HepG2 (cell line): ENCODE data around the gene MSH4. TPM values are rescaled to one million over a fixed set of nuclear protein-coding genes. Genes with fewer than 3 reads are reported as not detected.

Source experiments
- ATAC-seq: fragments of 200-7000 bp; cut with Tn5 transposase; 3 replicates; pipeline ENCODE4 v1.9.1; 2020; ENCODE audit warnings: mild to moderate bottlenecking, moderate library complexity
- BruUV-seq: library from RNA; stranded (reverse); fragments of 400-500 nt; replicated peaks from 2 replicates; lab custom pipeline; 2021; lab: Mats Ljungman, UMichigan
- CTCF ChIA-PET: fragments of 300-600 bp; formaldehyde crosslinking; extraction: SDS; loops from one replicate; lab custom pipeline; 2021; ENCODE audit warnings: low total read pairs, inconsistent platforms, low intra/inter-chr PET ratio; lab: Yijun Ruan, JAX
- POLR2A ChIA-PET: fragments of 350-600 bp; sonication (Branson Sonifier 250); formaldehyde crosslinking; loops from one replicate; lab custom pipeline; 2020; ENCODE audit warnings: antibody characterized with exemption, inconsistent platforms; lab: Yijun Ruan, JAX
- DNase-seq: peaks from one replicate; pipeline ENCODE4 v3.0.0-alpha.2; 2015; ENCODE audit warnings: low spot score
- FAIRE-seq: peaks from 3 replicates; lab custom pipeline; 2011; peaks lifted over from hg19 to GRCh38; lab: Jason Lieb, UNC
- H2AFZ ChIP-seq: one replicate; pipeline ENCODE4 v1.6.1; 2011; ENCODE audit warnings: low read length, inconsistent platforms
- H3K27ac ChIP-seq: fragments of 300-600 bp; 3 replicates; pipeline ENCODE4 v1.8.0; 2011; ENCODE audit warnings: mixed run types, mild to moderate bottlenecking, mixed read lengths, low read length, inconsistent platforms; ENCODE audit not compliant: insufficient read depth; ENCODE audit errors: extremely low read length
- H3K27me3 ChIP-seq, 2 experiments: fragments of 200-600 bp in 1 of 2; 2 replicates in 1 of 2; 3 replicates in 1 of 2; pipeline versions ENCODE4 v1.6.0 to v1.8.0; 2011; ENCODE audit warnings: low read length in 2 of 2, mild to moderate bottlenecking in 2 of 2, moderate library complexity in 2 of 2, inconsistent platforms in 1 of 2; ENCODE audit not compliant: insufficient read depth in 2 of 2, control insufficient read depth in 1 of 2
- H3K36me3 ChIP-seq, 2 experiments: fragments of 200-600 bp in 1 of 2; replicated peaks in 1 of 2; 2 replicates in 1 of 2; 3 replicates in 1 of 2; pipeline versions ENCODE4 v1.5.1 to v1.8.0; 2011; ENCODE audit warnings: low read length in 2 of 2, inconsistent platforms in 1 of 2; ENCODE audit not compliant: insufficient read depth in 2 of 2, control insufficient read depth in 1 of 2
- H3K4me1 ChIP-seq: 2 replicates; pipeline ENCODE4 v1.5.1; 2012; ENCODE audit warnings: low read length, inconsistent platforms; ENCODE audit not compliant: insufficient read depth
- H3K4me2 ChIP-seq: 2 replicates; pipeline ENCODE4 v1.6.0; 2011; ENCODE audit warnings: low read depth, low read length, inconsistent platforms
- H3K4me3 ChIP-seq, 3 experiments: fragments of 200-600 bp in 1 of 3; sonication (generic), shearing (Covaris generic) in 1 of 3; replicated peaks in 1 of 3; 2 replicates each; pipeline ENCODE4 v1.5.1; 2011 to 2016; ENCODE audit warnings: low read length in 3 of 3, inconsistent platforms in 2 of 3, low read depth in 2 of 3, mild to moderate bottlenecking in 2 of 3, control low read depth in 1 of 3, mixed read lengths in 1 of 3; ENCODE audit not compliant: insufficient read depth in 1 of 3
- H3K79me2 ChIP-seq: one replicate; pipeline ENCODE4 v1.6.1; 2011; ENCODE audit warnings: low read length, inconsistent platforms; ENCODE audit not compliant: insufficient read depth
- H3K9ac ChIP-seq: 2 replicates; pipeline ENCODE4 v1.6.0; 2011; ENCODE audit warnings: mild to moderate bottlenecking, low read depth, low read length, inconsistent platforms; ENCODE audit not compliant: insufficient read depth
- H3K9me3 ChIP-seq: 2 replicates; pipeline ENCODE4 v1.5.1; 2012; ENCODE audit warnings: mild to moderate bottlenecking, low read length
- H4K20me1 ChIP-seq: 2 replicates; pipeline ENCODE4 v1.6.0; 2011; ENCODE audit warnings: inconsistent platforms, mild to moderate bottlenecking, low read length, moderate library complexity; ENCODE audit not compliant: insufficient read depth
- ATF6 ChIP-seq: sonication (generic); formaldehyde crosslinking; conservative IDR thresholded peaks from 2 replicates; pipeline ENCODE4 v1.4.0; 2020; ENCODE audit warnings: missing genetic modification reagents
- GABPB1 ChIP-seq: IDR thresholded peaks from 2 replicates; pipeline ENCODE4 v1.6.1; 2016; ENCODE audit warnings: mild to moderate bottlenecking, missing genetic modification reagents, moderate library complexity, missing compliant biosample characterization
- IKZF5 ChIP-seq: IDR thresholded peaks from 2 replicates; pipeline ENCODE4 v1.6.1; 2018; ENCODE audit warnings: missing genetic modification reagents, mild to moderate bottlenecking, missing compliant biosample characterization
- JUNB ChIP-seq: sonication (generic); formaldehyde crosslinking; IDR thresholded peaks from 2 replicates; pipeline ENCODE4 v1.8.0; 2022; ENCODE audit warnings: missing genetic modification reagents, mild to moderate bottlenecking, borderline replicate concordance
- NCOA1 ChIP-seq: sonication (generic); formaldehyde crosslinking; IDR thresholded peaks from 2 replicates; pipeline ENCODE4 v1.9.0; 2021; ENCODE audit warnings: missing genetic modification reagents
- NR2F2 ChIP-seq: IDR thresholded peaks from 2 replicates; pipeline ENCODE4 v1.6.1; 2012; ENCODE audit warnings: low read depth, inconsistent platforms, borderline replicate concordance
- PHB2 ChIP-seq: fragments of 450-650 bp; IDR thresholded peaks from 2 replicates; pipeline ENCODE4 v1.6.1; 2018; ENCODE audit not compliant: partially characterized antibody
- PHF20 ChIP-seq: sonication (generic); formaldehyde crosslinking; IDR thresholded peaks from 2 replicates; pipeline ENCODE4 v1.5.0; 2020; ENCODE audit warnings: mild to moderate bottlenecking, missing genetic modification reagents
- SRSF9 ChIP-seq: fragments of 200-400 bp; formaldehyde crosslinking; IDR thresholded peaks from 2 replicates; pipeline ENCODE4 v1.6.1; 2018; ENCODE audit warnings: borderline replicate concordance, mild to moderate bottlenecking, low read depth, low read length; ENCODE audit not compliant: insufficient read depth, poor library complexity, severe bottlenecking
- ZBTB38 ChIP-seq: sonication (generic); formaldehyde crosslinking; IDR thresholded peaks from 2 replicates; pipeline ENCODE4 v1.5.1; 2020; ENCODE audit warnings: mild to moderate bottlenecking, missing genetic modification reagents
- ZFP36L1 ChIP-seq: sonication (generic); formaldehyde crosslinking; IDR thresholded peaks from 2 replicates; pipeline ENCODE4 v1.8.0; 2022; ENCODE audit warnings: mild to moderate bottlenecking, missing genetic modification reagents, moderate library complexity
- ZKSCAN8 ChIP-seq: IDR thresholded peaks from 2 replicates; pipeline ENCODE4 v1.6.1; 2016; ENCODE audit warnings: borderline replicate concordance, missing genetic modification reagents, missing compliant biosample characterization
- ZNF207 ChIP-seq: fragments of 450-650 bp; IDR thresholded peaks from 2 replicates; pipeline ENCODE4 v1.6.1; 2016; ENCODE audit warnings: antibody characterized with exemption, borderline replicate concordance
- ZNF430 ChIP-seq: sonication (generic); formaldehyde crosslinking; IDR thresholded peaks from 2 replicates; pipeline ENCODE4 v1.9.0; 2021; ENCODE audit warnings: mild to moderate bottlenecking, missing genetic modification reagents
- ZNF772 ChIP-seq: sonication (generic); formaldehyde crosslinking; IDR thresholded peaks from 2 replicates; pipeline ENCODE4 v1.5.0; 2020; ENCODE audit warnings: mild to moderate bottlenecking, missing genetic modification reagents
- in situ Hi-C: cut with HindIII; loops from 2 replicates; pipeline ENCODE4 v1.10.0; 2017; ENCODE audit warnings: low pct_unique_long_range_greater_than_20kb; ENCODE audit not compliant: extremely low pct_ligation_motif_present
- intact Hi-C: fragments of 100-400 bp; cut with micrococcal nuclease; formaldehyde crosslinking; loops from one replicate; pipeline ENCODE4 v1.10.0; 2022; ENCODE audit not compliant: unreplicated experiment
- polyA plus RNA-seq, 8 experiments: library from polyadenylated mRNA; depleted of rRNA in 3 of 8; stranded (reverse) in 7 of 8; unstranded in 1 of 8; fragments of >200 nt; fragmentation: Illumina TruSeq in 4 of 8; extraction: Trizol in 4 of 8; gene quantifications; 2 replicates each; pipeline versions ENCODE4 v1.2.1 to v1.2.3, GENCODE V29; 2011 to 2016; ENCODE audit warnings: low read depth in 4 of 8, missing spikeins in 1 of 8, mixed read lengths in 1 of 8; ENCODE audit not compliant: insufficient read depth in 1 of 8
- total RNA-seq, 5 experiments: library from RNA; depleted of rRNA; stranded (reverse); fragments of >200 nt; fragmentation: Illumina TruSeq; extraction: Trizol; gene quantifications; 2 replicates each; pipeline ENCODE4 v1.2.3, GENCODE V29; 2016; ENCODE audit warnings: low read depth in 1 of 5

MSH4 gene
- total and polyA plus RNA-seq, 2 of the 13 experiments (the other 11 are each of a cell fraction or from before 2014, with no cell fraction given) = 0.01 to 0.09 TPM

GRCh38 chr1:75841421-75841820 lies 44.7 kb downstream of the MSH4 start:
- Histone ChIP-seq H2AFZ (no peak overlapping the region), H3K27me3 (no peaks in the 10 kb centered on the region), H4K20me1 (no peaks in the 10 kb centered on the region), H3K4me2 (no peak overlapping the region), H3K36me3 (no peaks in the 10 kb centered on the region), H3K9me3 (no peaks in the 10 kb centered on the region), H3K4me1 (no peaks in the 10 kb centered on the region), H3K79me2 (no peaks in the 10 kb centered on the region), H3K27ac (no peak overlapping the region), H3K9ac (no peak overlapping the region), H3K4me3 (no peak overlapping the region)
- no TSS peak for BruUV-seq
- intact Hi-C loops = no loop called here
- ChIA-PET POLR2A (no interaction called here), CTCF (no interaction called here)
- in situ Hi-C loops = no loop called here
- TF ChIP-seq ZFP36L1 (CRISPR knock-in tag) (no peak), ZKSCAN8 (CRISPR knock-in tag) (no peak), IKZF5 (no peak), GABPB1 (CRISPR knock-in tag) (no peak), ZNF430 (CRISPR knock-in tag) (no peak), NCOA1 (no peak), SRSF9 (no peak), PHF20 (CRISPR knock-in tag) (no peak), ZBTB38 (CRISPR knock-in tag) (no peak), ZNF772 (CRISPR knock-in tag) (no peak), NR2F2 (no peak), JUNB (no peak), PHB2 (no peak), ZNF207 (no peak), ATF6 (CRISPR knock-in tag) (no peak)
- DNase-seq (no peak), ATAC-seq (no peak), FAIRE-seq (no peak)
